A673 (cell line): ENCODE measurements around the gene TAX1BP1. TPM values are rescaled to one million over a fixed set of nuclear protein-coding genes. Genes with fewer than 3 reads are reported as not detected.

ENCODE experiments used
- BruUV-seq: library from RNA; stranded (reverse); fragments of 400-500 nt; replicated peaks from 2 replicates; lab custom pipeline; 2021; lab: Mats Ljungman, UMichigan
- CTCF ChIA-PET: fragments of 300-600 bp; sonication (Branson Sonifier 250); formaldehyde crosslinking; loops from one replicate; lab custom pipeline; 2022; ENCODE audit warnings: antibody characterized with exemption; lab: Charles Lee
- POLR2A ChIA-PET: fragments of 300-600 bp; sonication (Branson Sonifier 250); formaldehyde crosslinking; loops from one replicate; lab custom pipeline; 2022; ENCODE audit warnings: antibody characterized with exemption; ENCODE audit not compliant: low non-redundant PET; lab: Charles Lee
- DNase-seq: peaks from one replicate; pipeline ENCODE4 v3.0.0-alpha.2; 2015; ENCODE audit warnings: low spot score
- H3K27ac ChIP-seq: fragments of 200-600 bp; sonication (generic); 2 replicates; pipeline ENCODE4 v1.5.1; 2016; ENCODE audit warnings: mixed run types, low read depth, mild to moderate bottlenecking, mixed read lengths, antibody characterized with exemption, low read length; ENCODE audit not compliant: poor library complexity, severe bottlenecking
- H3K27me3 ChIP-seq: fragments of 200-600 bp; sonication (generic); replicated peaks from 2 replicates; pipeline ENCODE4 v1.6.1; 2017; ENCODE audit warnings: mixed run types, low read depth, mild to moderate bottlenecking, mixed read lengths, antibody characterized with exemption, low read length; ENCODE audit not compliant: insufficient read depth, poor library complexity
- H3K36me3 ChIP-seq: fragments of 200-600 bp; sonication (generic); 2 replicates; pipeline ENCODE4 v1.6.1; 2016; ENCODE audit warnings: mixed run types, mild to moderate bottlenecking, mixed read lengths, antibody characterized with exemption, low read length; ENCODE audit not compliant: insufficient read depth, poor library complexity, severe bottlenecking
- H3K4me1 ChIP-seq: fragments of 200-600 bp; sonication (generic); 2 replicates; pipeline ENCODE4 v1.6.1; 2017; ENCODE audit warnings: mixed run types, mild to moderate bottlenecking, mixed read lengths, antibody characterized with exemption, low read length; ENCODE audit not compliant: insufficient read depth, poor library complexity, severe bottlenecking
- H3K4me3 ChIP-seq: fragments of 200-600 bp; sonication (generic); 2 replicates; pipeline ENCODE4 v1.5.1; 2016; ENCODE audit warnings: low read depth, mixed run types, mild to moderate bottlenecking, mixed read lengths, low read length; ENCODE audit not compliant: poor library complexity, severe bottlenecking
- H3K9me3 ChIP-seq: fragments of 200-600 bp; sonication (generic); 2 replicates; pipeline ENCODE4 v1.6.1; 2016; ENCODE audit warnings: mixed run types, low read depth, mild to moderate bottlenecking, mixed read lengths, antibody characterized with exemption, low read length; ENCODE audit not compliant: poor library complexity, severe bottlenecking
- CTCF ChIP-seq: fragments of 300-800, 200-600 bp; sonication (generic); conservative IDR thresholded peaks from 2 replicates; pipeline ENCODE4 v1.5.1; 2017; ENCODE audit warnings: low read depth, mild to moderate bottlenecking, antibody characterized with exemption, low read length, moderate library complexity, mixed read lengths
- EZH2 ChIP-seq: fragments of 200-600 bp; sonication (generic); IDR thresholded peaks from 2 replicates; pipeline ENCODE4 v1.6.1; 2017; ENCODE audit warnings: borderline replicate concordance, low read depth, mild to moderate bottlenecking, mixed read lengths, antibody characterized with exemption, low read length; ENCODE audit not compliant: poor library complexity, severe bottlenecking
- intact Hi-C: fragments of 100-400 bp; cut with micrococcal nuclease; formaldehyde crosslinking; loops from one replicate; pipeline ENCODE4 v1.10.0; 2022; ENCODE audit not compliant: unreplicated experiment
- total RNA-seq: library from RNA; stranded (reverse); gene quantifications from 2 replicates; pipeline ENCODE4 v1.2.3, GENCODE V29; 2021

TAX1BP1 gene
- total RNA-seq, 1 experiment from 2014 or later, result 54.0 TPM

- no peak for DNase-seq
- Histone ChIP-seq H3K4me3 (no peak overlapping the region), H3K9me3 (no peaks in the 10 kb centered on the region), H3K4me1 (no peaks in the 10 kb centered on the region), H3K27ac (no peak overlapping the region), H3K36me3 (no peaks in the 10 kb centered on the region), H3K27me3 (no peaks in the 10 kb centered on the region)
- intact Hi-C loops, result no loop called here
- CTCF ChIA-PET, result no interaction called here
- BruUV-seq, result no TSS peak
- no peak for TF ChIP-seq EZH2
- TF ChIP-seq CTCF, result no peak
- POLR2A ChIA-PET, result no interaction called here
Measured at GRCh38 chr7:27700501-27700900, 39.5 kb upstream of the TAX1BP1 start.

GRCh38 chr7:27703181-27703580 is 36.8 kb upstream of the TAX1BP1 start:
- no TSS peak for BruUV-seq
- no peak for TF ChIP-seq CTCF
- no peak for TF ChIP-seq EZH2
- intact Hi-C loops, result no loop called here
- no peak for DNase-seq
- Histone ChIP-seq H3K9me3 (no peaks in the 10 kb centered on the region), H3K27ac (no peak overlapping the region), H3K27me3 (no peaks in the 10 kb centered on the region), H3K4me1 (no peaks in the 10 kb centered on the region), H3K36me3 (no peaks in the 10 kb centered on the region), H3K4me3 (no peak overlapping the region)
- CTCF ChIA-PET, result no interaction called here
- POLR2A ChIA-PET, result no interaction called here

GRCh38 chr7:27704422-27705199 is 35.4 kb upstream of the TAX1BP1 start:
- no peak for DNase-seq
- Histone ChIP-seq H3K36me3 (no peaks in the 10 kb centered on the region), H3K27ac (no peak overlapping the region), H3K4me3 (no peak overlapping the region), H3K9me3 (no peaks in the 10 kb centered on the region), H3K4me1 (no peaks in the 10 kb centered on the region), H3K27me3 (no peaks in the 10 kb centered on the region)
- intact Hi-C loops, result no loop called here
- ChIA-PET POLR2A (no interaction called here), CTCF (no interaction called here)
- BruUV-seq, result no TSS peak
- TF ChIP-seq EZH2, result no peak
- no peak for TF ChIP-seq CTCF
